ENCODE data around the gene ATP8B3.
A peak's percentile ranks its signal among the peaks of the same experiment; 100 is the strongest.

The ATP8B3 gene

GRCh38 chr19:1837222-1837565 lies 25.1 kb upstream of the ATP8B3 start:
- no peak for DNase-seq (ENCODE audit: low read depth in 2 of 2)

DNA sequence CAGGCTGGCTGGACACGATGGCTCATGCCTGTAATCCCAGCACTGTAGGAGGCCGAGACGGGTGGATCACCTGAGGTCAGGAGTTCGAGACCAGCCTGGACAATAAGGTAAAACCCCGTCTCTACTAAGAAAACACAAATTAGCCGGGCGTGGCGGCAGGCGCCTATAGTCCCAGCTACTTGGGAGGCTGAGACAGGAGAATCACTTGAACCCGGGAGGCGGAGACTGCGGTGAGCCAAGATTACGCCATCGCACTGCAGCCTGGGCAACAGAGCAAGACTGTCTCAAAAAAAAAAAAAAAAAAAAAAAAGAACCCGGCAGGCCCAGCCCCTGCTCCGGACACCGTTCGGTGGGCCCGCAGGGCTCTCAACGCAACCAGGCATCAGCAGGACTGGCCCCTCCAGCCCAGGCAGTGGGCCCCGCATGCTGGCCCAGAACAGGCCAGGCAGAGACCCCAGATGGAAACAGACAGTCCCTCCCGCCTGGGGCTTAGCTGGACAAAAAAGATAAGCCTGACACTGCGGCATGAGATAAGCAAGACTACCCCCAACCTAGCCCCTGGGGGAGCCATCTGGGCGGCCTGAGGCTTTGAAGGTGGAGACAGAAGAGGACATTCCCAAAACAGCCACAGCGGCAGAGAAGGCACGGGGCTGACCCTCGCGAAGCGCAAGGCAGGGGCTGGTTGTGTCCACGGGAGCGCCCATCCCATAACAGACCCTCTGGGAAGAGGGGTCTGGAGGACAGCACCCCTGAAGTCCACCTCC lies 24.6 kb upstream of the ATP8B3 start:
- no peak for DNase-seq (ENCODE audit: low read depth in 2 of 2)

- no peak for DNase-seq (ENCODE audit: low read depth in 2 of 2)
Measured at GRCh38 chr19:1833540-1833939, 21.5 kb upstream of the ATP8B3 start.

- DNase-seq (ENCODE audit: low read depth in 2 of 2): no peak
Measured at GRCh38 chr19:1832046-1832663, 20.1 kb upstream of the ATP8B3 start.

DNA sequence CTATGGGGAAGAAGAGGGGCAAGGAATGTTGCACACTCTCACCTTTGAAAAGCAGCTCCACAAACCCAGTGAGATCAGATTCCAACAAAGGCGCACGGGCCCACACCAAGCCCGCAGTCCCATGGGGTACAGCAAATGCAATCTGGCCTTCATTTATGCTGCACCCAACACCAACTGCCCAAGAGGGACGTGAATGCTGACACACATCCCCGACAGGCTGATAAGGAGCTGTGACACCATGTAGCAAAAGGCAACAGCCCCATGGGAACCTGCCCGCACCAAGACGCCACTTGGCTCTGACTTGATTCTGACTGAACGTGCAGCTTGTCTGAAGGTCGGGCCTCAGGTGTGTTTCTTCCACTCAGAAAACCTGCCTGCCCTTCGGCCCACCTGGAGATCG lies 18.9 kb upstream of the ATP8B3 start:
- no peak for DNase-seq (ENCODE audit: low read depth in 2 of 2)

GRCh38 chr19:1830568-1830967 lies 18.5 kb upstream of the ATP8B3 start:
- no peak for DNase-seq (ENCODE audit: low read depth in 2 of 2)

DNA sequence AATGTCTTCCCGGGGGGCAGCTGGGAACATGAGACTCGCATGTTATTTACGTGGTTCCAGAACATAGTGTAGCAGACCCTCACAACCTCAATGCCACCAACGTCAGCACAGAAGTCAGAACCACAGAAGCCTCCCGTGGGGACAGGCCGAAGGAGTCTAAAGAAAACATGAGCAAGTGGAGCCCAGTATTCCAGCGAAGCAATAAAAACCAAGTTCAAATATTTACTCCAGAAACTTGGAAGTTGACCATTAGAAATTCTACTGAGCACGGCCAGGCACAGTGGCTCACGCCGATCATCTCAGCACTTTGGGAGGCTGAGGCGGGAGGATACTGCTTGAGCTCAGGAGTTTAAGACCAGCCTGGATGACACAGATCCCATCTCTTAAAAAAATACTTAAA lies 17.9 kb upstream of the ATP8B3 start:
- DNase-seq (ENCODE audit: low read depth in 2 of 2): no peak

GRCh38 chr19:1828279-1829238 lies 16.5 kb upstream of the ATP8B3 start:
- DNase-seq (ENCODE audit: low read depth in 2 of 2): no peak

GRCh38 chr19:1827566-1828278 lies 15.6 kb upstream of the ATP8B3 start:
- no peak for DNase-seq (ENCODE audit: low read depth in 2 of 2)

GRCh38 chr19:1826557-1827521 lies 14.8 kb upstream of the ATP8B3 start:
- DNase-seq (ENCODE audit: low read depth in 2 of 2): no peak

DNA sequence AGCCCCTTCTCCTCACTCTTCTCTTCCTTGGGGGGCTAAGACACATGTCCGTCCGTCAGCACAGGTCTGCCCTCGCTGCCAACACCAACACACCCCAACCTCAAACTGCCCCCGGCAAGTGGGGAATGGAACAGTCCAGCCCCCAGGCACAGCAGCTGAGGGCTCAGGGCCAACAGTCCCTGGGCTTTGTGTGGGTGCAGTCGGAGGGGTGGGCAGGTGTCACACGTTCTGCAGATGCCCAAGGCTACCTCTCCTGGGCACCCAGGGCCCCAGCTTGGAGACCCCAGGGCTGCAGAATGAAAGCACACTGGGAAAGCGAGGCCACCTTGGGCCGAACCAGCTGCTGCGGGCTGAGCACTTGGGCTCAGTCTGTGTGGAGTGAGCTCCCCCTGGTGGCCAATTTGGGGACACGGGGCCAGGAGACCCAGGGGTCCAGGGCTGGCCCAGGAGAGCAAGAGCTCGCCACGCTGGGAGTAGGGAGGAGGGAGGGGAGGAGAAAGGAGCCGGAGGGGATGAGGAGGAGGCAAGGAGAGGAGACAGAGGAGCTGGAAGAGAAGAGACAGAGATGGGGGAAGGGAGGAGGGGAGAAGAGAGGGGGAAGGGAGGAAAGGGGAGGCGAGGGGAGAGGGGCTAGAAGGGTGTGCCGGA lies 14.0 kb upstream of the ATP8B3 start:
- peak; percentile 36 to 72 for DNase-seq (ENCODE audit: low read depth in 2 of 2)

DNA sequence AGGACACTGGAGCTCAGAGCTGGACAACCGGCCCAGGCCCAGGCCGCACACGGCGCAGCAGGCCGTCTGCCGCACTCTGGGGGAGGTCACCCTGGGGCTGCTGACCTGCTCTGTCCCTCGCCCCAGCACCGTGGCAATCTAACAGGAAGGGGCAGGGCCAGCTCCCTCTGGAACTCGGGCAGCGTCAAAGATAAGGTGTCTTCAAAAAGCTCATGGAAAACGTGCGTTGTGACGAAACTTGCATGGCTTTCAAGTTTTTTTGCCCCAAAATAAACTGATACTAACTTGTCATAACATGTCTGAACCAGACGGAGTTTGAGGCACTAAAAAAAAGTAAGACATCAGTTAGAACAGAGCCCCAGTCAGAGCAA lies 12.2 kb upstream of the ATP8B3 start:
- no peak for DNase-seq (ENCODE audit: low read depth in 2 of 2)

GRCh38 chr19:1823539-1824251 lies 11.6 kb upstream of the ATP8B3 start:
- no peak for DNase-seq (ENCODE audit: low read depth in 2 of 2)

- DNase-seq (ENCODE audit: low read depth in 2 of 2): no peak
Measured at GRCh38 chr19:1823020-1823419, 10.9 kb upstream of the ATP8B3 start.

DNA sequence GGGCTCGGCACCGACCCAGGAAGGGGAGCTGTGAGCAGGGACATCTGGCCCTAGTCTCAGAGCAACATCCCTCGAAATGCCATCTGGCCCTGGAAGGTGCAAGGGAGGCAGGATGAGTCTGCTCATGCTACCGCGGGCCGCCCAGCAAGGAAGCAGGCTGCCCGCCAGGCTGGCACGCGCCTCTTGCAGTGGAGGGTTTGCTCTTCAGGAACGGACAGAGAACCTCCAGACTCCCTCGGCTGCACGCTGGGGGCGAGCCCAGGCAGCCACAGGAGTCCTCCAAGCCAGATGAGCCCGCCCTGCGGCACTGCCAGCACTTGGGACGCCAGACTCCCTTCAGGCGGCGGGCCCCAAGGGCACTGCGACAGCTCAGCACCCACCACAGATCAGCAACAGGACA lies 10.1 kb upstream of the ATP8B3 start:
- DNase-seq (ENCODE audit: low read depth in 2 of 2): no peak

- DNase-seq (ENCODE audit: low read depth in 2 of 2): no peak
Measured at GRCh38 chr19:1819341-1820255, 7.5 kb upstream of the ATP8B3 start.

DNA sequence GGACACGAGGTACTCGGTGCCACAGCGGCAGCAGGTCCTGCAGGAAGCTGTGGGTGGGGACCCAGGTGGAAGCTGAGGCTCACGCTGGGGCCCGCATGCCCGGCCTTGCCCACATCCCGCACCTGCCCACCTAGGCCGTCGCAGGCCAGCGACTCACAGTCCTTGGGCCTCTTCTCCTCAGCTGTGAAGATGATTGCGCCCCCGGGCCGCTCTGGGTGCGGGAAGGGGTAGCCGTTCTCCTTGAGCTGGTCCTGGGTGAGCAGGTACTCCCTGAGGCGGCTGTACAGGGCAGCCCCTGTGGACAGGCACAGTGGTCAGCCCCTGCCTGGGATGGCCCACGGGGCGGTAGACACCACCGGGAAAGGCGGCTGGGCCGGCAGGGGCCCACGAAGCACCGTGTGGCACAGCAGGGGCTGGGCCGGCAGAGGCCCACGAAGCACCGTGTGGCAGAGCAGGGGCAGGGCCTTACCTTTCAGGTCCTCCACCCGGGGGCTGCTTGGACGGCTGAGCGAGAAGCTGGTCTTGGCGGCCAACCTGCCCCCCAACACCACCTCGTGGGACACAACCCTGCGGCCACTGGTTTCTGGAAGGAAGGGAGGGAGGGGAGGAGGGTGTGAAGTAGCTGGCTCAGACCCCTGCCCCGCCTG lies 6.6 kb upstream of the ATP8B3 start:
- DNase-seq (ENCODE audit: low read depth in 2 of 2): no peak

GRCh38 chr19:1817553-1818179 lies 5.6 kb upstream of the ATP8B3 start:
- no peak for DNase-seq (ENCODE audit: low read depth in 2 of 2)

Measured in stimulated activated CD4-positive, alpha-beta T cell treated with anti-CD3 and anti-CD28 coated beads, Interleukin-12 subunit alpha, Interleukin-12 subunit beta, amount 100 ng/mL, for 24 hours (primary cell).